Activated CD4-positive, alpha-beta T cell treated with anti-CD3 and anti-CD28 coated beads, Interleukin-2, amount 10 ng/mL, durations not matched to agents 7 days and 5 days (primary cell): ENCODE measurements around the gene TRIM41. TPM values are rescaled to one million over a fixed set of nuclear protein-coding genes. Genes with fewer than 3 reads are reported as not detected.
A peak's percentile ranks its signal among the peaks of the same experiment; 100 is the strongest.

ENCODE experiments used
- CTCF ChIA-PET: fragments of 350-600 bp; sonication (Branson Sonifier 250); formaldehyde crosslinking; loops from one replicate; lab custom pipeline; 2021; ENCODE audit warnings: antibody characterized with exemption; lab: Charles Lee
- POLR2A ChIA-PET: fragments of 350-600 bp; sonication (Branson Sonifier 250); formaldehyde crosslinking; loops from one replicate; lab custom pipeline; 2021; ENCODE audit warnings: antibody characterized with exemption; lab: Charles Lee
- DNase-seq: peaks from one replicate; pipeline ENCODE4 v3.0.0-alpha.2; 2020
- H3K27ac Mint-ChIP-seq: one replicate; pipeline ENCODE4 v1.8.0; 2021; ENCODE audit warnings: mild to moderate bottlenecking, moderate library complexity, mixed read lengths
- H3K27me3 Mint-ChIP-seq: one replicate; pipeline ENCODE4 v1.8.0; 2021; ENCODE audit warnings: mixed read lengths
- H3K36me3 Mint-ChIP-seq: one replicate; pipeline ENCODE4 v1.8.0; 2021; ENCODE audit warnings: low read depth, mixed read lengths
- H3K4me1 Mint-ChIP-seq: one replicate; pipeline ENCODE4 v1.8.0; 2021; ENCODE audit warnings: mixed read lengths
- H3K4me3 Mint-ChIP-seq: one replicate; pipeline ENCODE4 v1.8.0; 2021; ENCODE audit warnings: mild to moderate bottlenecking, moderate library complexity, mixed read lengths
- H3K9me3 Mint-ChIP-seq: one replicate; pipeline ENCODE4 v1.8.0; 2021; ENCODE audit warnings: mixed read lengths
- total RNA-seq, 2 experiments: library from RNA; stranded (reverse); gene quantifications; one replicate each; pipeline ENCODE4 v1.2.3, GENCODE V29; 2021

The TRIM41 gene
- total RNA-seq, 2 experiments from 2014 or later: 34.7 to 36.9 TPM

DNA sequence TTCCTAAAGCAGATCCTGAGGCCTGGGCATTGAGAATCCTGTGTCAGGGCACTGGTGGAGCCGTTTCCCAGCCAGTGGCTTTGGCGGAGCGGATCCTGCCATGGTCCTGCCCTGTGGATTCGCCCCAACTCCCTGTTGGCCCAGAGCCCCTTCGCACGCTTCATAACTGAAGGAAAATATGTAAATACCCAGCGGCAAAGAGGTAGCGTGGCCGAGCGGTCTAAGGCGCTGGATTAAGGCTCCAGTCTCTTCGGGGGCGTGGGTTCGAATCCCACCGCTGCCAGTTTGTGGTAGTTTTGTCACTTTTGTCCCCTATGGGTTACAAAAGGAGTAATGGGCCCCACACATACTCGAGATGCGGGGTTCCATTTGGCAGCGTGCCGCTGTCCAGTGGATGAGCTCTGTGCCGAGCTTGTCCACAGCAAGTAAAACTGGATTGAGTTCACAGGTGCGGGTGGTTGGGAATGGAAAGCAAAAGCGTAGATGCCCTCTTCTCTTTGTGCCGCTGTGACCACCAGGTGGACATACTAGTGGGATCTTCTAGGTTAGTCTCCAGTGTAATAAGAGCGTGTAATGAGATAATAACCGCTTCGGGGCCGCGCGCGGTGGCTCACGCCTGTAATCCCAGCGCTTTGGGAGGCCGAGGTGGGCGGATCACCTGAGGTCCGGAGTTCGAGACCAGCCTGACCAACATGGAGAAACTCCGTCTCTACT, 35.4 kb upstream of the TRIM41 start:
- H3K4me1 Mint-ChIP-seq: peaks cover 62% of the 10 kb centered on the region
- H3K9me3 Mint-ChIP-seq: no peaks in the 10 kb centered on the region
- POLR2A ChIA-PET: interaction anchor here (0.5 to 1.1 kb wide), 2 partner anchors 14 to 16 kb away, joined by 3 to 4 read pairs; no protein-coding TSS in a partner anchor
- H3K27ac Mint-ChIP-seq: peak overlapping the region; percentile 92
- peak; percentile 39 for DNase-seq
- peak overlapping the region; percentile 84 for H3K4me3 Mint-ChIP-seq
- H3K36me3 Mint-ChIP-seq: peaks cover 3% of the 10 kb centered on the region
- CTCF ChIA-PET: interaction anchor here (1.6 to 8.3 kb wide), 6 partner anchors 10 to 64 kb away, joined by 3 to 90 read pairs (median 12); partner anchors contain the start of gene TRIM7
- H3K27me3 Mint-ChIP-seq: peaks cover 2% of the 10 kb centered on the region

DNA sequence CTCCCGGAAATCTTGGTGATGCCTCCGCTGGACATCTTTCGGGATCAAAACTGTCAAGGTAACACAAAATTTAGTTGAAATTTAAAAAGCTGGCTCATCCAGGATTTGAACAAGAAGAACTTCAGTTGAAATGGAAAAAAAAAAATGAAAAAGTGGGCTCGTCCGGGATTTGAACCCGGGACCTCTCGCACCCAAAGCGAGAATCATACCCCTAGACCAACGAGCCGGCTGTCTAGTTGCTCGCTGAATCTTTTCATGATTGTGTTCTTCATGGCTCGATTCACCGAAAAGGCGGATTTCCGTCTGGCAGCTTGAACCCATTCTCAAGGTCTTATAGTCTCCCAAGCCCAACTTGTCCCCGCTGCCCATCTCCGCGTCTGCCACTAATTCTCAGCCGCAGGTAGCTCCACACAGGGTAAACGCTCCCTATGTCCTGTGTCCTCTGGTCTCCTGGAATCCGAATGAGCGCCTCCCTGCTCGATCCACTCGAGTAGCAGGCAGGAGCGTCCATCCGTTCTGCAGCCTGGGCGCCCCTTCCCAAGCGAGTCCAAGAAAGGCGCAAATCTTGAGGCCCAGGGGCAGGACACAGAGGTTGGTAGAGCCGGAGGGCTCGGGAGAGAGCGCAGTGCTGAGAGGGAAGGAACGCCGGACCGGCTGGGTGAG, 34.2 kb upstream of the TRIM41 start:
- Mint-ChIP-seq H3K4me1 (peaks cover 63% of the 10 kb centered on the region), H3K27me3 (peaks cover 2% of the 10 kb centered on the region), H3K27ac (peak overlapping the region; percentile 92), H3K4me3 (peak overlapping the region; percentile 84), H3K9me3 (no peaks in the 10 kb centered on the region), H3K36me3 (peaks cover 3% of the 10 kb centered on the region)
- peak; percentile 78 for DNase-seq
- POLR2A ChIA-PET: interaction anchor here (0.6 to 1.1 kb wide), 2 partner anchors 15 to 73 kb away, joined by 3 to 5 read pairs; no protein-coding TSS in a partner anchor
- CTCF ChIA-PET: interaction anchor here (0.6 to 8.3 kb wide), 9 partner anchors 9 to 322 kb away, joined by 3 to 90 read pairs (median 9); partner anchors contain the start of gene TRIM7

DNA sequence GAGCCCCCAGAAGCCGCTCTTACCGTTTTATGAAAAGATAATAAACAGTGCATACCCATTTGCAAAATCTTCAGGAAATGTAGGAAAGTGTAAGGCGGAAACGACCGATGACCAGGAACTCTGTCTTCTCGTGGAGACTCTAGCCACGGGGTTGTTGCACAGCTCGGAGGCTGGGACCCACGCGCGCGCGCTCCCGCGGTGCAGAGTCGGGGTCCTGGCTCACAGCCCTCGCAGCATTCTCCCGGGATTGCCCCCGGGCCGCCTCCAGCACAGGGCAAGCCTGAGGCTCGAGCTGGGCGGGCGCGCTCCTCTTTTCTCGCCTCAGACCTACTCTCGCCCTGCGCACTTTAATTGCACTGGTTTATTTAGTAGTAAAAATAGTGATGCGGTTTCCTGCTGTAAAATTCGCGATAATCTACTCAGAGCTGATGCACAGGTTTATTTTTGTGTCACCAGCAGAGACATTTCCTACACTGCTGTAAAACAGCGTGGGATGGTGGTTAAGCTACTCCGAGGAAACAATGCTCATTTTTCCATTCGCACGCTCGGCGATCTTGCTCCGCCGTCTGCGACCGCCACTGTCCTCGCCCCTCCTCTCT, 33.6 kb upstream of the TRIM41 start:
- peaks cover 58% of the 10 kb centered on the region for H3K4me1 Mint-ChIP-seq
- POLR2A ChIA-PET: interaction anchor here (1.2 kb wide), 1 partner anchor 17 kb away, joined by 11 read pairs; no protein-coding TSS in a partner anchor
- H3K27me3 Mint-ChIP-seq: peaks cover 2% of the 10 kb centered on the region
- peak overlapping the region; percentile 84 for H3K4me3 Mint-ChIP-seq
- peak overlapping the region; percentile 92 for H3K27ac Mint-ChIP-seq
- DNase-seq: peak; percentile 49
- no peaks in the 10 kb centered on the region for H3K9me3 Mint-ChIP-seq
- peaks cover 3% of the 10 kb centered on the region for H3K36me3 Mint-ChIP-seq
- CTCF ChIA-PET: interaction anchor here (0.5 to 8.3 kb wide), 8 partner anchors 12 to 322 kb away, joined by 3 to 90 read pairs (median 7); partner anchors contain the start of gene TRIM7

DNA sequence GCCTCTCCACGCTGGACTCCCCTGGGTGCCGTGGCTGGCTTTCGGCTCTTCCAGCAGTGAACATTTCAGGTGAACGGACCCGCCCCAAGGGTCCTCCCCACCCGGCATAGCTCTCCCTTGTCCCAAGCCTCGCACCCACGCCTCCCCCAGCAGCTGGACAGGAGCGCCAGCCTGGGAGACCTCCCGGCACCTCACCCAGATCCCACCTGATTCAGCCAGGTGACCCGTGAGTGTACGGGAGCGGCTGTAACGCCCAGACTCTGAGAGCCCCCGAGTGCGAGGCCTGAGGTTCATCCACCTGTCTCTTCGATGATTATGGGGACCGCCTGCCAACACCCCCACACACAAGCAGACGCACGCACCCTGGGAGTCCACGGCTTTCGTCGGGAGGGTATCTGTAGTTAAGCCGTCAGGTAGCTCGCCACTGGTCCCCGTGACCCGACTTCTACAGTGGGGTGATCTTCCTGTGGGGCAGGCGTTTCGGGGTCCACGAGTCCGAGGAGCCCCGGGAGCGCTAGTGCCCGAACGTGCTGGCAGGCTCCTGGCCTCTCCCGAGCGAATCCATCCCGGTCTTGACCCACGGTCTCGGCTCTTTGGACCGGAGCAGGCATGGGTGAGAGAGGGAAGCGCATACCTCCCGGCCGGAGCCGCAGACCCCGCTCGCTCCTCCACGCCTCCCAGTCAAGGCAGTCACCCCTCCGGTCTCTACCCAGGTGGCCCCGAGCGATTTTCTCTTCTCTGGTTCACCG, 32.9 kb upstream of the TRIM41 start:
- DNase-seq: peak; percentile 31
- ChIA-PET POLR2A (interaction anchor here (1.2 kb wide), 1 partner anchor 17 kb away, joined by 11 read pairs; no protein-coding TSS in a partner anchor), CTCF (interaction anchor here (0.5 to 8.3 kb wide), 5 partner anchors 14 to 68 kb away, joined by 3 to 90 read pairs (median 5); partner anchors contain the start of gene TRIM7)
- H3K9me3 Mint-ChIP-seq: no peaks in the 10 kb centered on the region
- H3K27ac Mint-ChIP-seq: peak overlapping the region; percentile 94
- peaks cover 3% of the 10 kb centered on the region for H3K36me3 Mint-ChIP-seq
- H3K4me3 Mint-ChIP-seq: peak overlapping the region; percentile 84
- peaks cover 53% of the 10 kb centered on the region for H3K4me1 Mint-ChIP-seq
- peaks cover 2% of the 10 kb centered on the region for H3K27me3 Mint-ChIP-seq

DNA sequence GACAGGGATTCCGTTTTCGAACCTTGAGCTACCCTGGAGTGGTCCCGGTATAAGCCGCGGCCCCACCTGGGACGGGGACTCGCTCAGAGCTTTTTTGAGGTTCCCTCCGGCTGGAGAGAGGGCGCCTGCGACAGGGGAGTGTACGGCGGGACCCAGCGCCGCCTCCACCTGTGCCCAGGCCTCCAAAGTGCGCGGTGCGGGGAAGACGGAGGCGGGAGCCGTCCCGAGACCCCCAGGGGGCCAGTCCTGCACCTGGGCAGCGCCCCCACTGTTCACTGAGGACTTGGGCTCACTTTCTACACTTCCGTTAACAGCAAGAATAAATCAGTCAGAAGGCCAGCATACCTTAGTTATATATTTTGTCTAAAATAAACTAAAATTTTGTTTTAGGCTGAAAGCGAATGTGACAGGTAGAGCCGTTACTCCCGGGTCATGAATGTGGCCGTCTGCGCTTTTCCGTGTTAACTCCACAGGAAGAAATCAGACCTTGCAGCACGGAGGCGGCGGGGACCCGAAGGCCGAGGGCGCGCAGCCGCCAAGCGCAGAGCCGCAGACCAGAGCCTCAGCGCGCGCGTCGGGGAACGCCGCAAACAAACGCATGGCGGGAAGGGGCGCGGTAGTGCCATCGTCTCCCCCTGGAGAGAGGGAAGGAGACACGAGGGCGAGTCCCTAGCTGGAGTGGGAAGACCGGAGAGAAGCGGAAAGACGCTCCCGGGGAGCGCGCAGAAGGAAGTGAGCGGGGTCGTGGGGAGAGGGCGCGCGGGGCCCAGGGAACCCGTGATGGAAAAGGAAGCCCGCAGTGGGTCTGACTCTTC, 32.2 kb upstream of the TRIM41 start:
- Mint-ChIP-seq H3K9me3 (no peaks in the 10 kb centered on the region), H3K4me1 (peaks cover 47% of the 10 kb centered on the region), H3K36me3 (peaks cover 3% of the 10 kb centered on the region), H3K27me3 (peaks cover 2% of the 10 kb centered on the region), H3K4me3 (peak overlapping the region; percentile 84), H3K27ac (peak overlapping the region; percentile 94)
- ChIA-PET POLR2A (interaction anchor here (0.7 to 1.2 kb wide), 4 partner anchors 16 to 380 kb away, joined by 3 to 11 read pairs (median 5); no protein-coding TSS in a partner anchor), CTCF (interaction anchor here (1.0 to 8.3 kb wide), 6 partner anchors 14 to 57 kb away, joined by 3 to 90 read pairs (median 6); partner anchors contain the start of gene TRIM7)
- DNase-seq: peak; percentile 47

DNA sequence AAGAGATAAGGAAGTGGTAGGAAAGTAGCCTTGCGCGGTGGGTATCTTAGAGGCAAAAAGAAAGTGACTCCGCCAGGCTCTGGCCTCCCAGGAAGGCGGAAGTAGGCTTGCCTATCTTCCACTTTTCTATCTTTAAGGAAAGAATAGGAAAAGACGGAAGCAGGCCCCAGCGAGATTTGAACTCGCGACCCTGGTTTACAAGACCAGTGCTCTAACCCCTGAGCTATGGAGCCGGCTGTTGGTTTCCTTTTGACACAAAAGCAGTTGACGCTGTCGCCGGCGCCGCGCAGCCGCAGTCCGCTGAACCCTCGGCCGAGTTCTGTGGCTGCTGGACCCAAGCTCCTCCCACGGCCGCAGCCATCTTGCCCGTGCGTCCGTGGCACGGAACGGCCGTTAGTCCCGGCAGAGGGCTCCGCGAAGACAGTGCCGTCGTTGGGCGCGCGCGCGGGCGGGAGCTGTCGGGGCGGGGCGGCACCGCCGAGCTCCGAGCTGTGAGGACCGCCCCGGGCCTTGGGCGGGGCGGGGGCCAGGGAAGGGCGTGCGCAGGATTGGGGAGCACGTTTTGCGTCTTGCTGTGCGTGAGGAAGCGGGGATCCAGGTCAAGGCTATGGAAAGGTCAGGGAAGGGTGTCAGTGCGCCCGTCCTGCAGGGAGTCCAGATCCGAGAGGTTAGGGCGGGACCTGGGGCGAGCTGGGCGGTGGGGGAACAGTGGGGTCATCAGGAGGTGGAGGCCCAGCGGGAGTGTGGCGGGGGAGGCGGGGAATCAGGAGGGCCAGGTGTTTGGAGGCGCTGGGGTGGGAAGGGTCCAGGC, 31.4 kb upstream of the TRIM41 start:
- Mint-ChIP-seq H3K27ac (peak overlapping the region; percentile 94), H3K36me3 (peaks cover 3% of the 10 kb centered on the region), H3K9me3 (no peaks in the 10 kb centered on the region), H3K27me3 (peaks cover 2% of the 10 kb centered on the region), H3K4me3 (peak overlapping the region; percentile 84), H3K4me1 (peaks cover 42% of the 10 kb centered on the region)
- ChIA-PET CTCF (interaction anchor here (0.7 to 8.3 kb wide), 7 partner anchors 8 to 58 kb away, joined by 3 to 90 read pairs (median 6); partner anchors contain the start of gene TRIM7), POLR2A (interaction anchor here (0.7 to 1.1 kb wide), 3 partner anchors 16 to 381 kb away, joined by 3 to 5 read pairs (median 5); no protein-coding TSS in a partner anchor)
- DNase-seq: peak; percentile 94

DNA sequence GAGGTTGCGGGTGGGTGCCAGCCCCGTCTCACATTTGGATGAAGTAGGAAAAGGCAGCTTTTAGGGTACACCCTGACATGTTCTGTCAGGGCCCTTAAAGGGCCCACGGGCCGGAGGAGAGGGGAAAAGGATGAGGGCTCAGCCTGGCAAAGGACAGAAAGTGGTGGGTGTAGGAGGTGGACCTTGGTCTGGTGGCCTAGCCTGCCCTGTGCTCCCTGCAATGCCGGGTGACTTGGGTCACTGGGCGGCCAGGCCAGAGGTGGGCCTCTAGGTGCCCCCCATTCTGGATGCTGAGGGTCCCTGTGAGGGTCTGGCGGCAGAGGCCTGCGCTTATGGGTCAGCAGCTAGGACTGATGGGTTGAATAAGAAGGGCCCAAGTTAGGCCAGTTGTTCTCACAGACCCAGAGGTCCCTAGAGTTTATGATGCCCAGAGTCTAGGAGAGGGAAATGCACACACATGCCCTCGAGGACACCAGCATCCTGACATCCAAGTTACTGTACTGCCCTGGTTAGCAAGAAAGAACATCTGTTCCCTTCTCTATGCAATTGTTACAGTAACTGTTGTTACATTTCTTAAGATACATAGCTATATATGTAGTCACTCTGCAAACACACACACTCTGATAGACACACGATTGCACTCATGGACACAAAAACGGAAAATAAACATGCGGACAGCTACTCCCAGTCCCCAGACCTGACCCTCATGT, 30.6 kb upstream of the TRIM41 start:
- peaks cover 3% of the 10 kb centered on the region for H3K36me3 Mint-ChIP-seq
- H3K9me3 Mint-ChIP-seq: no peaks in the 10 kb centered on the region
- H3K27me3 Mint-ChIP-seq: peaks cover 2% of the 10 kb centered on the region
- peak overlapping the region; percentile 94 for H3K27ac Mint-ChIP-seq
- peaks cover 37% of the 10 kb centered on the region for H3K4me1 Mint-ChIP-seq
- CTCF ChIA-PET: interaction anchor here (0.7 to 8.3 kb wide), 7 partner anchors 8 to 59 kb away, joined by 3 to 90 read pairs (median 6); partner anchors contain the start of gene TRIM7
- POLR2A ChIA-PET: interaction anchor here (1.1 kb wide), 1 partner anchor 42 kb away, joined by 5 read pairs; no protein-coding TSS in a partner anchor
- peak overlapping the region; percentile 84 for H3K4me3 Mint-ChIP-seq
- DNase-seq: no peak

DNA sequence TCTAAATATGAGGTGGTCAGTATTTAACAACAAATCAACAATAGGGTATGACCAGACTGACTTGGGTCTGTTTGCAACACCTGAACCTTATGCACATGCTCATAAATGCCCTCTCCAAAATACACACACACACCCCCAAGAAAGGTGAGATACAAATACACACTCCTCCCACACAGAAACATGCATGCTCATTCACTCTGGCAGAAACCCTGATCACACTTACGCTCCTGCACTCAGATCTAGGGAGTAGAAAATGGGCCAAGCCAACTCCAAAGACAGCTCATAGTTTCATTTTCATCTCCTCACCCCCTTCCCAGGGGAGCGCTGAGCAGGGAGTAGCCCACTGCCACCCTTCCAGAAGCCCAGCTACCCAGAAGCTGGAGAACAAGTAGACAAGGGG, 29.4 kb upstream of the TRIM41 start:
- H3K4me3 Mint-ChIP-seq: no peak overlapping the region

DNA sequence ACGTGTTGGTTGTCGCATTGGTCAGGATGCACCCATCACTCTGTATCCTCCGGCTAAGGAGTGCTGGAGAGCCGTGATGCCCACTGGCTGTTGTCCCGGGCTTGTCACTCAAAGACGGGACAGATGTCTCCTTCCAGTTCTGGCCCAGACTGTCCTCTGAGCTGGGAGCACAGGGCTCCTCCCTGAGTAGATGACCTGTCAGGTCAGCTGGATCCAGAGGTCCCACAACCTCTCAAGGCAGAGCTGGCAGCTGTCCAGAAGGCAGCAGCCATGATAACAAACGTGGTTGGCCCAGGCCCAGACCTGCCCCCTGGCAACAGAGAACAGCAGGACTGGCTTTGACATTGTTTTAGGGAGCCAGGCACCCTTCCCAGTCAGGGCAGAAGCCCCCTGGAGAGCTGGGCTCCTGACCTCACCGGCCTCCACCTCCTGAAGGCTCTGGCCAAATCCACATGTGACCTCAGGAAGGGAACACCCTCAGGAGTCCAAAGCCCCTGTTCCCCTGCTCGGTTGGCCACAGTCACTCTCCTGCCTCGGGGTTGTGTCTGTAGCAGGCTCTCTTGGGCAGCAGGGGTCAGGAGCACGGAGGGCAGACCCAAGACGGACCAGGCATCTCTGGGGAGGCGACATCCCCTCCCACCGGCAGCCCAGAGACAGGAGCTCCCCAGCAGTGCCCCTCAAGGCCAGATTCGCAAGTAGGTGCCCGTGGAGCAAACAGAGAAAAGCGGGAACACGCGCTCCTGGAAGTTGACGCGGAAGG, 28.4 kb upstream of the TRIM41 start:
- ChIA-PET CTCF (interaction anchor here (0.6 to 8.3 kb wide), 6 partner anchors 10 to 384 kb away, joined by 3 to 90 read pairs (median 3); partner anchors contain the start of gene TRIM7), POLR2A (interaction anchor here (0.6 kb wide), 1 partner anchor 391 kb away, joined by 3 read pairs; no protein-coding TSS in a partner anchor)
- no peak overlapping the region for H3K4me3 Mint-ChIP-seq
- H3K27ac Mint-ChIP-seq: no peak overlapping the region
- H3K9me3 Mint-ChIP-seq: no peaks in the 10 kb centered on the region
- no peak for DNase-seq
- peaks cover 22% of the 10 kb centered on the region for H3K4me1 Mint-ChIP-seq
- H3K36me3 Mint-ChIP-seq: peaks cover 3% of the 10 kb centered on the region
- H3K27me3 Mint-ChIP-seq: peaks cover 8% of the 10 kb centered on the region

More for the DNA sequence above, 29.4 kb upstream of the TRIM41 start:
- Mint-ChIP-seq H3K36me3 (peaks cover 3% of the 10 kb centered on the region), H3K27me3 (peaks cover 5% of the 10 kb centered on the region), H3K27ac (no peak overlapping the region), H3K9me3 (no peaks in the 10 kb centered on the region), H3K4me1 (peaks cover 26% of the 10 kb centered on the region)
- ChIA-PET CTCF (interaction anchor here (0.9 to 8.3 kb wide), 3 partner anchors 9 to 34 kb away, joined by 3 to 90 read pairs (median 6); partner anchors contain the start of gene TRIM7), POLR2A (no interaction called here)
- DNase-seq: no peak
